Heart left ventricle (tissue), 16 donors: Measurements from ENCODE around the gene BET1. TPM values are rescaled to one million over a fixed set of nuclear protein-coding genes. Genes with fewer than 3 reads are reported as not detected.

ENCODE experiments used
- ATAC-seq, 4 donors: fragments of 200-7000 bp; cut with Tn5 transposase; one replicate each; pipeline ENCODE4 v1.9.1; 2020 to 2022; ENCODE audit warnings: moderate library complexity in 4 of 4, mild to moderate bottlenecking in 3 of 4, moderate number of reproducible peaks in 1 of 4
- DNase-seq, 5 donors: peaks; one replicate each; pipeline ENCODE4 v3.0.0-alpha.2; 2020
- H3K27ac ChIP-seq, 12 donors: fragments of 200-600 bp; sonication (generic) in 4 of 12; one replicate each; pipeline versions ENCODE4 v1.5.0 to v1.8.0; 2016 to 2022; ENCODE audit warnings: mild to moderate bottlenecking in 2 of 12
- H3K27me3 ChIP-seq, 9 donors: fragments of 200-600 bp; sonication (generic) in 2 of 9; one replicate each; pipeline versions ENCODE4 v1.5.1 to v1.8.0; 2016 to 2022; ENCODE audit warnings: mild to moderate bottlenecking in 3 of 9
- H3K36me3 ChIP-seq, 9 donors: fragments of 200-600 bp; sonication (generic) in 2 of 9; one replicate each; pipeline versions ENCODE4 v1.5.0 to v1.8.0; 2018 to 2022; ENCODE audit warnings: mild to moderate bottlenecking in 2 of 9
- H3K4me1 ChIP-seq, 12 donors: fragments of 200-600 bp; sonication (generic) in 4 of 12; one replicate each; pipeline versions ENCODE4 v1.5.0 to v1.8.0; 2016 to 2022; ENCODE audit warnings: mild to moderate bottlenecking in 3 of 12
- H3K4me3 ChIP-seq, 12 donors: fragments of 200-600 bp; sonication (generic) in 4 of 12; one replicate each; pipeline versions ENCODE4 v1.5.0 to v1.8.0; 2017 to 2022; ENCODE audit warnings: mild to moderate bottlenecking in 9 of 12, moderate library complexity in 4 of 12
- H3K9me3 ChIP-seq, 12 donors: fragments of 200-600 bp; sonication (generic) in 4 of 12; one replicate each; pipeline versions ENCODE4 v1.5.0 to v1.8.0; 2016 to 2022; ENCODE audit warnings: mild to moderate bottlenecking in 1 of 12
- CTCF ChIP-seq, 12 donors: fragments of 200-600 bp; sonication (generic) in 4 of 12; IDR thresholded peaks; one replicate each; pipeline versions ENCODE4 v1.5.0 to v1.8.0; 2018 to 2022; ENCODE audit warnings: antibody characterized with exemption in 12 of 12, mild to moderate bottlenecking in 5 of 12
- POLR2A ChIP-seq, 2 donors: fragments of 450-650 bp; IDR thresholded peaks; one replicate each; pipeline ENCODE4 v1.6.1; 2017; ENCODE audit warnings: antibody characterized with exemption in 2 of 2, mild to moderate bottlenecking in 2 of 2, moderate library complexity in 2 of 2
- WGBS, 4 donors: extraction: QIAGEN DNeasy Blood & Tissue Kit in 2 of 4; methylation state at CpG; one replicate each; pipeline versions ENCODE4 v1.1.5 to v1.1.7; 2013 to 2018; 5-methylcytosine and 5-hydroxymethylcytosine counted together
- intact Hi-C, 10 donors: fragments of 100-400 bp; cut with DNase I; formaldehyde crosslinking; loops; one replicate each; pipeline versions ENCODE4 v1.11.1 to v1.14.2; 2022
- polyA plus RNA-seq, 2 donors: library from polyadenylated mRNA; stranded (reverse); fragments of 200-250 nt; gene quantifications; one replicate each; pipeline ENCODE4 v1.2.3, GENCODE V29; 2013
- total RNA-seq, 9 donors: library from RNA; depleted of rRNA in 2 of 9; stranded (reverse); fragments of >200 nt in 2 of 9; fragmentation: NEBNext Ultra II Directional in 3 of 9; extraction: Animal tissue kit (Norgen Biotek cat#: 25700) in 3 of 9; gene quantifications; one replicate each; pipeline versions ENCODE4 v1.1.0 to v1.2.4, GENCODE V29; 2016 to 2023
- donor health status: ischemic (EF 13 %, LVEDD 7.1; RV severe dilation, severe dysfunction).
- donor health status: healthy with polysubstance abuse.
- donor health status: DM: no; HTN: yes; CAD: no.
- donor health status: DM: no; HTN: no; CAD: no.
- donor health status: ischemic (EF 25% LVEDD 6.9; RV normal size, moderate dysfunction).
- donor health status: ischemic (EF 25% LVEDD 5.7; RV mildly dilated, moderate dysfunction).
- donor health status: healthy.
- donor health status: DM: yes; HTN: yes; CAD: no.
- donor health status: ischemic (EF 35%, LVEDD 5.7; RV mildly dilated, moderate dysfunction).
- donor health status: nonischemic (EF 11% LVEDD 7.7; RV severe dilation, severe dysfunction).
- donor health status: DM: yes; HTN: yes; CAD: no.
- donor health status: PGD.
- donor health status: ischemic (EF 29% LVEDD 5.4; RV normal size, mild dysfunction).
- donor health status: nonischemic (EF 23%, LVEDD 6.1; RV moderate dilation, normal function).

The BET1 gene
- total and polyA plus RNA-seq, 11 donors: 8.1 to 16.5 (median 12.1) TPM

DNA sequence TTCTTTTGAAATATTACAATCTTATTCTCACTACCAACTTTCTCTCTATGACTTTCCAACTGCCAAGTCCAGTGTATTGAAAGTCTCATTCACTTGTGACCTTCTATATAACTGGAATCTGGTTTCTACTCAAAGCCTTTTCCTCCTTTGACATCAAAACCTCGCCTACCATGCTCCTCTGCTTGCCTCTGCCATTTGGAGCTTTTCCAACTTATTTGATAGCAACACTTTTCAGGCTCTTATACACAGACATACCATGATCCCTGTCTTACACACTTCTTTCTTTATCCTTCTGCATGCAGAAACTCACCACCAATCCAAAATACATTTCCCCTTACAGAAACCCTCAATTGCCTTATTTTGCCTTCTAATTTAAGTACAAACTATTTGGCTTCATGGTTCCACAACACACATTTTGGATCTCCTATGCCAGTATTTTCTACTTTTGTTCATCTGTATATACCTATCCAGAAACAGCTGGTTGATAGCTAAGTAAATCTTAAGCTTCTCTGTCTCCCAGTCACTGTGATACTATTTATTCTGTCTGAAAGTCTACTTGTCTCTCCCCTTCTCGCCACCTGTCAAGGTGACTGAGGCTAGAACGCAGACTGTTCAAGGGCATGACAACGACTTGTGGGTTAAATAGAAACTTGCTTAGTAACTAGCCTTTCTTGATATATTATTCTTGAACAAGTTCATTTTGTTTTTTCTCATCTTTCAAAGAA is 60.2 kb downstream of the BET1 start:
- DNase-seq (no peak), ATAC-seq (no peak)
- intact Hi-C loops: no loop called here
- no peak overlapping the region for H3K4me3 ChIP-seq
- H3K27ac ChIP-seq: peak overlapping the region in 11 of 12 donors; percentile 6 to 79 (median 33)
- peaks cover 0 to 33% (median 25%) of the 10 kb centered on the region in 12 donors for H3K4me1 ChIP-seq
- 44 to 67% (median 56%) methylated on average over 4 of the region's 4 CpGs for WGBS, 4 donors
- TF ChIP-seq CTCF (IDR thresholded peaks at IDR 0.05) (no peak), POLR2A (IDR thresholded peaks at IDR 0.05) (no peak)
- no peaks in the 10 kb centered on the region for H3K9me3 ChIP-seq
- H3K36me3 ChIP-seq: no peaks in the 10 kb centered on the region
- no peaks in the 10 kb centered on the region for H3K27me3 ChIP-seq

Other genes starting within 250 kb of the BET1 start
- gene TFPI2, start 113.6 kb downstream of the BET1 start, total RNA-seq: 10 to 100 TPM in 1 of 9 donors, 1 to 10 TPM in 6, under 1 TPM in 2; 0.92 to 26.8 (median 1.9) TPM
- 10 to 100 TPM in 1 of 2 donors, 1 to 10 TPM in 1; 1.7 to 10.1 TPM for gene TFPI2, start 113.6 kb downstream of the BET1 start, polyA plus RNA-seq
- gene GNGT1, start 97.8 kb downstream of the BET1 start, total RNA-seq: not detected
- not detected for gene GNGT1, start 97.8 kb downstream of the BET1 start, polyA plus RNA-seq
- gene GNG11, start 82.6 kb downstream of the BET1 start, total RNA-seq: 10 to 100 TPM; 10.5 to 29.1 (median 18.0) TPM
- gene GNG11, start 82.6 kb downstream of the BET1 start, polyA plus RNA-seq: 10 to 100 TPM; 29.4 to 37.7 TPM